ENCODE measurements around the gene RBM20.

DNA sequence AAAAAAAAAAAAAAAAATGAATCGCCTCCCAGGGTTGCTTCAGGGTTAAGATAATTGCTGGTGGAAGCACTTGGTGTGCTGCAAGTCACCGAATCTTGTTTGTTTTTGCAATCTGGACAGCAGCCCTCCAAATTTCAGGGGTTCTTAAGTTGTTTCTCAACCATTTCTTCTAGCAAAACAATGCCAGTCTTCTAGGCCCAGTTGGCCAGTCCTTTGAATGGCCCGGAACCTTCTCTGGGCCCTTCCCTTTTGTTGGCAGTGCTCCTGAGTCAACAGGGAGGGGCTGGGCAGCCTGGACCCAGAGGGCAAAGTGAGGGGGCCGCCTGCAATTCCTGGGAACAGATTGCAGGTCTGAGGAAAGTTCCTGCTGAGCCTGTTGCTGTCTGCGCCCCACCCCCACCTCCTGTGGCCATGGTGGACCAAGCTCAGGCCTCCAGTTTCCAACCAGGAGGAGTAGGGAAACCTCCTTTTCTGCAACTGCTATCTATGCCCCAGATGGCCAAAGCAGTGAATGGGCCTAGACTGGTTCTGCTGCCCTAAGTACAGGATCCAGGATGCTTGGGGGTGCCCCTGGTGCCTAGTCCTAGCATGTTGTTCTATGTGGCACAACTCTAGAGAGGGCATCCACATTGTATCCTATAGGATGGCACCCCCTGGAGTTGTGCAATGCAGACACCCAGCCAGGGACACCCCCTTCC is 196.2 kb downstream of the RBM20 start:
- no peak for TF ChIP-seq SUZ12 (IDR thresholded peaks at IDR 0.05; ENCODE audit: extremely low read depth, insufficient read depth, insufficient read length)
- no peak for TF ChIP-seq ZNF274 (IDR thresholded peaks at IDR 0.05; ENCODE audit: low read depth, low read length)
- TF ChIP-seq YY1 (IDR thresholded peaks at IDR 0.05; ENCODE audit: insufficient read depth, insufficient read length) = no peak

Data from NT2/D1 (cell line).